ENCODE results near the gene GORASP1. TPM values are rescaled to one million over a fixed set of nuclear protein-coding genes. Genes with fewer than 3 reads are reported as not detected.

Gene GORASP1
- total and polyA plus RNA-seq, 2 experiments from 2014 or later: 69.3 to 135 TPM

DNA sequence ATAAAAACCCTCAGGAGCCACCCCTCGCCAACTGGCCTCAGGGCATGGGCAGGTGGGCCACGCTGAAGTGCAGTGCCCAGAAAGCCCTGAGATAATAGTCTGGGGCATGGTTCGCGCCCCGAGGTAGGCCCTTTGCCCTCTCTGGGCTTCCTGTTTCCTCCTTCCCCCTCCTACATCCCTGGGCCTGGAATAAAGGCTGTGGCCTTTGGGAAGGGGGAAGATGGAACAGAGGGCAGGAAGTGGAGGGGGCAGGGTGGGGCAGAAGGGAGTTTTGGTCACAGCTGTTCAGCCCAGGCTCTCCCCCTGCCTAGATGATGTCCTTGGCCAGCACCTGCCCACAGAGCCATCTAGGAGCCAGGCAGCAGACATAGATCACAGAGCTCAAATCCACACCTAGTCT is 34.6 kb upstream of the GORASP1 start:
- Histone ChIP-seq H3K4me1 (ENCODE audit: low read depth) (peaks cover 10% of the 10 kb centered on the region), H3K9me3 (ENCODE audit: low read depth) (no peaks in the 10 kb centered on the region), H3K36me3 (peaks cover 38% of the 10 kb centered on the region), H3K27ac (no peak overlapping the region), H3K27me3 (no peaks in the 10 kb centered on the region), H3K4me3 (no peak overlapping the region)
- DNase-seq (ENCODE audit: low read depth in 1 of 2, low spot score in 1 of 2): no peak
- TF ChIP-seq, protein P1, sequence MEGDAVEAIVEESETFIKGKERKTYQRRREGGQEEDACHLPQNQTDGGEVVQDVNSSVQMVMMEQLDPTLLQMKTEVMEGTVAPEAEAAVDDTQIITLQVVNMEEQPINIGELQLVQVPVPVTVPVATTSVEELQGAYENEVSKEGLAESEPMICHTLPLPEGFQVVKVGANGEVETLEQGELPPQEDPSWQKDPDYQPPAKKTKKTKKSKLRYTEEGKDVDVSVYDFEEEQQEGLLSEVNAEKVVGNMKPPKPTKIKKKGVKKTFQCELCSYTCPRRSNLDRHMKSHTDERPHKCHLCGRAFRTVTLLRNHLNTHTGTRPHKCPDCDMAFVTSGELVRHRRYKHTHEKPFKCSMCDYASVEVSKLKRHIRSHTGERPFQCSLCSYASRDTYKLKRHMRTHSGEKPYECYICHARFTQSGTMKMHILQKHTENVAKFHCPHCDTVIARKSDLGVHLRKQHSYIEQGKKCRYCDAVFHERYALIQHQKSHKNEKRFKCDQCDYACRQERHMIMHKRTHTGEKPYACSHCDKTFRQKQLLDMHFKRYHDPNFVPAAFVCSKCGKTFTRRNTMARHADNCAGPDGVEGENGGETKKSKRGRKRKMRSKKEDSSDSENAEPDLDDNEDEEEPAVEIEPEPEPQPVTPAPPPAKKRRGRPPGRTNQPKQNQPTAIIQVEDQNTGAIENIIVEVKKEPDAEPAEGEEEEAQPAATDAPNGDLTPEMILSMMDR (IDR thresholded peaks at IDR 0.05; ENCODE audit: low read depth, low read length): no peak

DNA sequence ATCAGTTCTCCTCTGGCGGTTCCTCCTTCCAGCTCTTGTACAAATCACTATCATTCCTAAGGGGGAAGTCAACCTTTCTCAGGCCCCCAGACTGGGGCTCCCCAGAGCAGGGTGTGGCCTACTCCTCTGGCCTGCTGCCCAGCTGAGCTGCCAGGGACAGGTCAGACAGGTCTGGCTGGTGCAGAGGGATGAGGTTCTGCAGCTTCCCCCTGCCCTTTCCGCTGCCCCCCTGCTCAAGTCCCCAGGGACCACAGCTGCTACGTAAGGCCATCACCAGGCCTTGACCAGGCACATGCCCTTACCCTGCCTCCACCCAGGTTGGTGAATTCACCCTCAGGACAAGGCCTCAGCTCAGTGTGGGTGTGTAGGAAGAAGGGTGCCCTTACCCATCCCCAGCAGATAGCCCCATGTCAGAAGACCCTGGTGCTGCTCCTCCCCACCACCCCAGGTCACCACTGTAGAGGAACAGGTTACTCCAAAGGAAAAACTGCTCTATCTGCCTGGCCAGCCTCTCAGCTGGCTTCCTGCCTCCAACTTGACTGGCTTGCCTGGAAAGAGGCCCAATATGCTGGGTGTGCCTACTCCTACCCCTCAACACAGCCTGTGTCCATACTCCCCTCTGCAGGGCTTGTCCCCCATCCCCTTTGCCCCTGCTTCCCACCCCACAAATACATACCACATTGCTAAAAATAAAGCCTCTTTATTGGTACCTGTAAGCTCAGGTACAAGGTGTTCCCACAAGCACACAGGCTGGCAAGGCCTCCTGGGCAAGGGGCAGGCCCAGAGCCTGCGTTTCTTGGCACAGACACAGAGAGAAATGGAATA is 34.0 kb upstream of the GORASP1 start:
- no peak overlapping the region for H3K27ac ChIP-seq
- peaks cover 4% of the 10 kb centered on the region for H3K4me1 ChIP-seq (ENCODE audit: low read depth)
- H3K4me3 ChIP-seq: no peak overlapping the region
- H3K9me3 ChIP-seq (ENCODE audit: low read depth): no peaks in the 10 kb centered on the region
- TF ChIP-seq, protein P1 (IDR thresholded peaks at IDR 0.05; ENCODE audit: low read depth, low read length): no peak
- peaks cover 38% of the 10 kb centered on the region for H3K36me3 ChIP-seq
- no peaks in the 10 kb centered on the region for H3K27me3 ChIP-seq
- DNase-seq (ENCODE audit: low read depth in 1 of 2, low spot score in 1 of 2): peak in 1 of 2 donors; percentile 26

DNA sequence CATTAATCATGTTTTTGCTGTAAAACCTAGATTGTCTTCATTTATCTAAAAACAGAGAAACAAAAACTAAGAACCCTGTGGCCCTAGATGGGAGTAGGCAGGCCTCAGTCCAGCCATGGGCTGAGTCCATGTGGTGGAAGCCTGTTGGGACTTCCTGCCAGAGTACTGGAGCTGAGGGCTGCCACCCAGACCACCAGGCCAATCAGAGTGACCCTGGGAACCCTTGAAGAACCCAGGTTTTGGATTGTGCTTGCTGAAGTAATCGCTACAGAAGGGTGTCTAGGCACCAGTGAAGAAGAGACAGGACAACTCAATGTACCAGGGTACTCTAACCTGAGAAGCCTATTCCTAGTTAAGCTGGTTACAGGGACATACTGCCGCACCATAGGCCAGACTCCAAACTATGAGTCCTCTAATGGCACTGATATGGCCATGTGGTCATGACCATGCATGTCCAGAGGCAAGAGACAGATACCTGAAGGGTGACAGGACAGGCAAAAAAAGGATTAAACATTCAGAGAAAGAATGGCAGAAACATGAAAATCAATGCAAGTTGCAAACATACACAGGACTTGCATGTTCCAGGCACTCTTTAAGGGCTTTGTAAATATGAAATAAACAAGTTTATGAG is 33.0 kb upstream of the GORASP1 start:
- Histone ChIP-seq H3K27ac (no peak overlapping the region), H3K4me1 (ENCODE audit: low read depth) (no peaks in the 10 kb centered on the region), H3K9me3 (ENCODE audit: low read depth) (no peaks in the 10 kb centered on the region), H3K36me3 (peaks cover 29% of the 10 kb centered on the region), H3K27me3 (no peaks in the 10 kb centered on the region), H3K4me3 (no peak overlapping the region)
- TF ChIP-seq, protein P1 (IDR thresholded peaks at IDR 0.05; ENCODE audit: low read depth, low read length): no peak
- no peak for DNase-seq (ENCODE audit: low read depth in 1 of 2, low spot score in 1 of 2)

GRCh38 chr3:39139442-39139841 is 32.0 kb upstream of the GORASP1 start:
- Histone ChIP-seq H3K4me1 (ENCODE audit: low read depth) (no peaks in the 10 kb centered on the region), H3K27ac (no peak overlapping the region), H3K4me3 (no peak overlapping the region), H3K27me3 (no peaks in the 10 kb centered on the region), H3K36me3 (peaks cover 19% of the 10 kb centered on the region), H3K9me3 (ENCODE audit: low read depth) (no peaks in the 10 kb centered on the region)
- no peak for DNase-seq (ENCODE audit: low read depth in 1 of 2, low spot score in 1 of 2)
- TF ChIP-seq, protein P1 (IDR thresholded peaks at IDR 0.05; ENCODE audit: low read depth, low read length): no peak

GRCh38 chr3:39138804-39139415 is 31.5 kb upstream of the GORASP1 start:
- H3K4me3 ChIP-seq: no peak overlapping the region
- H3K4me1 ChIP-seq (ENCODE audit: low read depth): no peaks in the 10 kb centered on the region
- H3K36me3 ChIP-seq: peaks cover 18% of the 10 kb centered on the region
- H3K27me3 ChIP-seq: no peaks in the 10 kb centered on the region
- TF ChIP-seq, protein P1 (IDR thresholded peaks at IDR 0.05; ENCODE audit: low read depth, low read length): no peak
- peak in 1 of 2 donors; percentile 57 for DNase-seq (ENCODE audit: low read depth in 1 of 2, low spot score in 1 of 2)
- H3K27ac ChIP-seq: no peak overlapping the region
- H3K9me3 ChIP-seq (ENCODE audit: low read depth): no peaks in the 10 kb centered on the region
